Activated CD4-positive, alpha-beta T cell treated with anti-CD3 and anti-CD28 coated beads, Interleukin-2, amount 50 U/mL, for 16 hours (primary cell): Measurements from ENCODE around the gene PALM.

Experiments
- DNase-seq: peaks from one replicate; pipeline ENCODE4 v3.0.0-alpha.2; 2020

Gene PALM

GRCh38 chr19:782878-783668 is 74.3 kb downstream of the PALM start:
- DNase-seq: no peak

- no peak for DNase-seq
Measured at GRCh38 chr19:784541-784940, 75.8 kb downstream of the PALM start.

DNA sequence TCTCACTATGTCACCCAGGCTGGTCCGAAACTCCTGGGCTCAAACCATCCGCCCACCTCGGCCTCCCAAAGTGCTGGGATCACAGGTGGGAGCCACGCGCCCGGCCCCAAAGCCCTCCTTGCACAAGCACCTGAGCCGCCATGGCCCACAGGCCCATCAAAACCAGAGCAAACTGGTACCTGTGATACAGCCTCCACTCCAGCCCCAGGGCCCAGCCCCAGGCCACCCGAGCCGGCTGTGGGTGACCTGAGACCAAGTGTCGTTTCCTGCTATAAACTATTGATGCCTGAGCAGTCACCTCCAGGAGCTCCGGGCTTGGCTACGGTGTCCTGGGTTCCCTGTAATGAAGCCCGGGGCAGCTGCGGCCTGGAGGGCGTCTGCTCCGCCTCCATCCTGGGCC is 78.8 kb downstream of the PALM start:
- no peak for DNase-seq

DNA sequence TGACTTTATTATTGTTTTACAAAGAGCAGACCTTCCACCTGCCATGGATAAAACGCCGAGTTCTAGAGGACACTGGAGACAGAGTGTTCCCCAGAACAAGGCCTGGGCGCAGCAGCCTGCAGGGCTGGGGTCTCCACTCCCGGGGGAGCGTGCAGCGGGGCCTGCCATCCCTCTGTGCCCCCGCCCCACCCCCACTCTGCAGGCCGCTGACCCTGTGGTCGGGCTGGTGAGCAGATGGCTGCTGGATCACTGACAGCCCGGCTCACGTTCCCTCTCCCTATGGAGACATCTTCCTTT is 79.9 kb downstream of the PALM start:
- no peak for DNase-seq

DNA sequence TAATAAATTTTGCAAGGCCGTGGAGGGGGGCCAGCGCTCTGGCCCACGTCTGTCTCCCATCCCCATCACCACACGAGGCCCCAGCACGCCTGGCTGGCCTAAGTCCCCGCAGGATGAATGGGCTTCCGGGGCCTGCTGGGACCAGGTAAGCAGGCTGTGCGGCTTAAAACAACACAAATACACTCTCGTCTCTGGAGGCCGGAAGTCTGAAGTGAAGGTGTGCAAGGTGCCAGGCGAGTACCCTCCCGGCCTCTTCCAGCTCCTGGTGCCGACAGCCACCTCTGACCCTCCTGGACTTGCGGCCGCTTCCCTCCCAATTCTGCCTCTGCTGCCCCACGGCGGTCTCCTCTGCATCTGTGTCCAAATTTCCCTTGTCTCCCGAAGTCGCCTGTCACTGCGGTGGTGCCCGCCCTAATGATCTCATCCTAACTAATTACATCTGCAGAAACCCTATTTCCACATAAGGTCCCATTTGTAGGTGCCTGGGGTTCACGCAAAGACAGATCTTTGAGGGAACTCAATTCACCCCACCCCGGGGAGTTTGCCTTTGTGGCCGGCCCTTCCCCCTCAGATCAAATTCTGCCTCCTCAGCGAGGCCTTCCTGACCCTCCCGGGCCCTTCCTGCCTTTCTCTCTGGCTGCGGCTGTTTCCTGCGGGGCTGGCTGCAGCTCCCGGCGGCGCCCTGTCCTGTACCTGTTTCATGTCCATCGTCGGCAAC is 80.4 kb downstream of the PALM start:
- no peak for DNase-seq

DNA sequence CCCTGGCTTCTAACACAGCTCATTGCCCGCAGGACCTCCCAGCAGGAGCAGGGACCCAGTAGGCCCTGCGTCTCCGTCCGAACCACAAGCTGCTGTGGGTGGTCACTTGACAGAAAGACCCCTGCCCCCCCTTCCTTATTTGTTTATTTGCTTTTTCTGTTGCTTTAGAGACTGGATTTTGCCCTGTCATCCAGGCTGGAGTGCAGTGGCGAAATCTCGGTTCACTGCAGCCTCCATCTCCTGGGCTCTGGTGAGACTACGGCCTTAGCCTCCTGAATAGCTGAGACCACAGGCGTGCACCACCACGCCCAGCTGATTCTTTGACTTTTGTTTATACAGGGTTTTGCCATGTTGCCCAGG is 80.9 kb downstream of the PALM start:
- DNase-seq: no peak

DNA sequence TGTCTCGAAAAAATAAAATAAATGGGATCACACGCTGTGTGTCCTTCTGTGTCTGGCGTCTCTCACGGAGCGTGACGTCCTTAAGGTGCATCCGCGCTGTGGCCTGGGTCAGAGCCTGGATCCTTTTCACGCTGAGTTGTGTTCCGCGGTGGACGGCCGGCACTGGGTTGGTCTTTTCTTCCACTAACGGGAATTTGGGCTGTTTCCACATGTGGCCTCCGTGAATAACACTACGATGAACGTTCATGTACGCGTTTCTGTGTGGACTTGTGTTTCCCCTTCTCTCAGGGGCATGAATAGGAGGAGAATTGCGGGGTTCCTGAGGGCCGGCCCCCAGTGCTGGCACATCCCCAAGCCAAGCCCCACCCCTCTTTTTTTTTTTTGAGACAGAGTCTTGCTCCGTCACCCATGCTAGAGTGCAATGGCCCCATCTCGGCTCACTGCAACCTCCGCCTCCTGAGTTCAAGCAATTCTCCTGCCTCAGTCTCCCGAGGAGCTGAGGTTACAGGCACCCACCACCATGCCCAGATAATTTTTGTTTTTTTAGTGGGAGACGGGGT is 82.4 kb downstream of the PALM start:
- no peak for DNase-seq

- DNase-seq: no peak
Measured at GRCh38 chr19:791567-792305, 83.0 kb downstream of the PALM start.

DNA sequence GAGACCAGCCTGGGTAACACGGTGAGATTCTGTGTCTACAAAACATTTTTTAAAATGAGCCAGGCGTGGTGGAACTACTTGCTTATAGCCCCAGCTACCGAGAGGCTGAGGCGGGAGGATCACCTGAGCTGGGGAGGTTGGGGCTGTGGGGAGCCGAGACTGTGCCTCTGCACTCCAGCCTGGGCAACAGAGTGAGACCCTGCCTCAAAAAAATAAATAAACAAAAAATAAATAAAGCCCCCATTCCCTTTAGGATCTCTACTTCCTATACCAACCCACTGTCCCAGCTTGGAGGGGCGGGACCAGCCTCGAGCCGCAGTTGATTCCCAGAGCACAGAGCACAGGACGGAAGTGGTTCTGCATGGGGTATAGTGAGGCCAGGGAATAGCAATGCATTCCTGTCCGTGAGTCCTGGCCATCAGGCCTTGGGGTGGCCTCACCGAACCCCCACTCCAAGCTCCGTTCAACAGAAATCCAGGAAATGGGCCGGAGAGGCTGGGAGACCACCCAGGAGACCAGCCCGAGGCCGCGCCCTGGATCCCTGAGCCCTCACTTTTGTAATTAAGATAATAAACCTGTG is 83.7 kb downstream of the PALM start:
- no peak for DNase-seq

DNA sequence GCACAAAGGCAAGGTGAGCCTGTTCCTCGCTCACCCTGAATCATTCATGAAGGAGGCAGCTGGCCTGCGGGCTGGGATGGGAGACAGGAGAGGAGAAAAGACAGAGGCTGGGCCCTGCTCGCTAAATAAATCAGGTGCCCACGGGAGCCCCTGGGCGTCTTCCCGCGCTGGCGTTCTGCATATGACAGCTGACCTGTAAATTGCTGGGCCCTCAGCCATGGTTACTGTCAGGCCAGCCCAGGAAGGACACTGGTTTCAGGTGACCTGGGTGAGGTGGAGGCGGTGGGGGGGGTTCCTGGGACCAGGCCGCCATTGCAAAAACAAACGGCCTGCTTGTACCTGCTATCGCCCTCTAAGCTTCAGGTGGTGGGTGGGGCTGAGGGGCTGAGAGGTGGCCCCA is 85.1 kb downstream of the PALM start:
- no peak for DNase-seq

DNA sequence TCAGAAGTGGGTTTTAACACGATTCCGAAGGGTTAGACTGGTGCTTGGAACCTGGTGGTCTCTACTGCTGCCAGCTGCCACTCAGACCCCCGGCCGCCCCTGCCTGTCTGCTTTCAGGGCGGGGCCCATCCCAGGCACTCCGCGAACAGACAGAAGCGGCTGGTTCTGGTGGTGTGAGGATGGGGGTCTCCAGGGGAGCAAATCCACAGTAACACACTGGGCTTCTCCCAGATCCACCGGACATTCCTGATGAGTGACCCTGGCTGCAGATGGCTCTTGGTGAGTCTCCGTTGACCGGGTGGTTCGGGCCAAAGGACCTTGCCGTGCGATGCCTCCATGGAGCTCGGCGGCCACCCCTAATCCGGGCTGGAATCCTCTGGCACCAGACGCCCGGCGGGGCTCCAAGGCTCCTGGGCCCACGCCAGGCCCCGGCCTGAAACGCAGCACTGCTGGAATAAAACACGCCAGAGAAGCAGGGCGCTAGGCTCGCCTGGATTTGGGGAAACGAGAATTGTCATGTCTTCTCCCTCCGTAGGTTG is 86.4 kb downstream of the PALM start:
- DNase-seq: no peak

DNA sequence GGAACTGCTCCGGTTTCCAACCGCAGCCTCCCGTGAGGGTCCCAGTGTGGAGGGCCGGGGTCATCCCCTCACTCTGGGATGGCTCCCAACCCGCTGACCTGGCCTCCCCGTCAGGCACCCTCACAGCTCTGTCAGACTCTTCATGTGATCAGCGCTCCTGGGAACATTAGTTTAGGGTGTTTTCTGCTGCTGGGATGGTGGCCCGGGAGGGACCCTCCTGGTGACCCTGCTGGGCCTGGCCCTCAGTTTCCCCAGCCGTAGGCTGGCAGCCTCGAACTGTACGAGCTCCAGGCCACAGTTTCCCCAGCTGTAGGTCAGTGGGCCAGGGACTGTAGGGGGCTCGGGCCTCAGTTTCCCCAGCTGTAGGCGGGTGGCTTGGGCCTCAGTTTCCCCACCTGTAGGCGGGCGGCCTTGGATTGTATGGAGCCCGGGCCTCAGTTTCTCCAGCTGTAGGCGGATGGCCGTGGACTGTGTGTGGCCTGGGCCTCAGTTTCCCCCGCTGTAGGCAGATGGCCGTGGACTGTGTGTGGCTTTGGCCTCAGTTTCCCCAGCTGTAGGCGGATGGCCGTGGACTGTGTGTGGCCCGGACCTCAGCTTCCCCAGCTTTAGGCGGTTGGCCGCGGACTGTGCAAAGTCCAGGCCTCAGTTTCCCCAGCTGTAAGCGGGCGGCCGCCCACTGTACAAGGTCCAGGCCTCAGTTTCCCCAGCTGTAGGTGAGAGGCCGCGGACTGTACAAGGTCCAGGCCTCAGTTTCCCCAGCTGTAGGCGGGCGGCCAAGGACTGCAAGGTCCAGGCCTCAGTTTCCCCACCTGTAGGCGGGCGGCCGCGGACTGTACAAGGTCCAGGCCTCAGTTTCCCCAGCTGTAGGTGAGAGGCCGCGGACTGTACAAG is 87.2 kb downstream of the PALM start:
- no peak for DNase-seq

DNA sequence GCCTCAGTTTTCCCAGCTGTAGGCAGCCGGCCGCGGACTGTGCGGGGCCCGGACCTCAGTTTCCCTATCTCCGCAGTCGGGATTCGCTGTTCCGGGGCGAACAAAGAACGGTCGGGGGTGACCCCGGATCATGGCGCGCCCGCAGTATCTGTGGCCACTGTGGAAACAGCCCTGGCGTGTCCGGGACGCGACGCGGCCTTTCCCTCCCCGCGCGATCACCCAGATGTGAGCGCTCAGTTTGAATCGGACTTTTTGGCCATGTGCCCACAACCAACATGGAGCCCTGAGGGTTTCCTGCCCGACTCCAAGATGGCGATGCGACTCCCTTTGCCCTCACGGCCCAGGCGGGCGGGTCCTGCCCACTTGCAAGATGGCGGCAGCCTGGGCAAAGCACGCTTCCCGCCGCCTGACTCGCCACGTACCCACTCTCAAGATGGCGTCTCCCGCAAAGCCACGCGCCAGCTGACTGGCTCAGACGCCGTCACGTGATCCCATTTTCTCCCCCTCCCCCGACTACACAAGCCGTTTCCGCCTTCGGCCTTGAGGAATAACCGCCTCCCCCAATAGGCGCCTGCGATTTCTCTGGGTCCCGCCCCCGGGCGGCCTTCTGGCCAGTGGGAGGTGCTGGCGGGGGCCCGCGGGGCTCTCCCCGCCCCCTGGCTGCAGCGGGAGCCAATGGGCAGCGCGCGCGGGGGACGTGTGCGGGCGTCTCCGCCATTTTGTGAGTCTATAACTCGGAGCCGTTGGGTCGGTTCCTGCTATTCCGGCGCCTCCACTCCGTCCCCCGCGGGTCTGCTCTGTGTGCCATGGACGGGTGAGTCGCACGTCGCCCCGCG is 88.2 kb downstream of the PALM start, which contains the start of gene PTBP1:
Gene PTBP1 (plus strand): TSS at position 761 of the 836 bp plus-strand sequence. CDS start 46 bp downstream, at position 807.
- DNase-seq: peak; percentile 100
